ENCODE measurements around the gene GCLM.

DNA sequence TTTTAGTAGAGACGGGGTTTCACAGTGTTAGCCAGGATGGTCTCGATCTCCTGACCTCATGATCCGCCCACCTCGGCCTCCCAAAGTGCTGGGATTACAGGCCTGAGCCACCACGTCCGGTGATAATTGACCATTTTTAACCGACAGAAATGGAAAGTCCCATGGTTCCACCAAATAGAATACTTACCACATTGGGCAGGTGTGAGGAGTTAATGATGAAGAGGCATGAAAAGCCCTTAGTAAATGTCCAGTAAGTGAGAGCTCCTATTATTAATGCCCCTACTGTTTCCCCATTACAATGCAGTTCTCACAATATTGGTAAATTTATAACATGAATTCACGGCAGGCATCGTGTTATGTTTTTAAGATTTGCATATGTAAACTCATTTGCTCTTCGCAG, 8.1 kb upstream of the GCLM start:
- no peak for TF ChIP-seq TAF1 (IDR thresholded peaks at IDR 0.05; ENCODE audit: borderline replicate concordance, insufficient read depth, low read length)
- no peak for TF ChIP-seq REST (IDR thresholded peaks at IDR 0.05; ENCODE audit: insufficient read depth in 1 of 2, low read depth in 2 of 2, low read length in 2 of 2)
- TF ChIP-seq POLR2AphosphoS5 (IDR thresholded peaks at IDR 0.05; ENCODE audit: low read depth, low read length): no peak

Measured in PFSK-1 (cell line).